Measurements from ENCODE around the gene ZNF714. TPM values are rescaled to one million over a fixed set of nuclear protein-coding genes. Genes with fewer than 3 reads are reported as not detected.

The ZNF714 gene
- total and polyA plus RNA-seq, 9 of the 15 experiments (the other 6 are each of a cell fraction or from before 2014, with no cell fraction given), result 16.2 to 40.8 (median 28.9) TPM

DNA sequence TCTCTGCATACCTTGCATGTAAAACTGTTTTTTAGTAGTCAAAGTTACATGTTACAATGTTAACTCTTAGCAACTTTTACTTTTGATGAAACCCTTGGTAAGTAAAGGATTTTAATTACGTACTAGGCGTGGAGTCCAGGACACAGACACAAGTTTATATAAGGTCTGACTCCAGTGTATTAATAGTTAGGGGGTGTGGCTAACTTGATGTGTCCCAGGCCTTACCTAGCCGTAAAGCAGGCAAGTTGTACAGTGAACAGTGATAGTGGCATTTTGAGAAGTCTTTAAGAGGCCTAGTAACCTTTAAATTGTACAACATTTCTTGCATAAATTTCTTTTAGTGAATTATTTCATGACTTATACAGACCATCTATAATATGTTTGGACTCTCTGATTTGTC is 5.9 kb downstream of the ZNF714 start:
- no peaks in the 10 kb centered on the region for H4K20me1 ChIP-seq (replicated peaks; ENCODE audit: control insufficient read depth, insufficient read depth, low read length)
- CTCF ChIA-PET (ENCODE audit: low intra/inter-chr PET ratio), result no interaction called here
- no TSS peak for BruUV-seq (replicated peaks)
- DNase-seq (ENCODE audit: extremely low read depth in 1 of 4, low spot score in 3 of 4) (no peak), ATAC-seq (no peak), FAIRE-seq (no peak)
- POLR2A ChIA-PET, result no interaction called here
- H3K79me2 ChIP-seq (ENCODE audit: control insufficient read depth, insufficient read depth, low read length), result peaks cover 17% of the 10 kb centered on the region
- peaks cover 4 to 6% of the 10 kb centered on the region in 2 experiments; a peak in 4 of 5 replicates for H3K4me1 ChIP-seq (replicated peaks in 1 of 2; ENCODE audit: control insufficient read depth in 2 of 2, insufficient read depth in 2 of 2, low read length in 2 of 2)
- H3K4me2 ChIP-seq (ENCODE audit: insufficient read depth, low read length), result no peak overlapping the region
- 97% methylated on average over 3 of the region's 3 CpGs for WGBS (ENCODE audit: insufficient coverage, low coverage, missing lambda C conversion rate)
- intact Hi-C loops (cut with micrococcal nuclease) (no loop called here), in situ Hi-C loops (cut with MboI) (no loop called here)
- H2AFZ ChIP-seq (ENCODE audit: low read depth, low read length), result no peak overlapping the region
- no peaks in the 10 kb centered on the region for H3K9me3 ChIP-seq (replicated peaks; ENCODE audit: control insufficient read depth, insufficient read depth, low read depth, low read length)
- H3K36me3 ChIP-seq (ENCODE audit: control insufficient read depth, insufficient read depth, low read length), result peaks cover 53% of the 10 kb centered on the region; the same call in 2 of the 3 replicates
- H3K27me3 ChIP-seq (ENCODE audit: control insufficient read depth in 2 of 2, insufficient read depth in 2 of 2, low read length in 2 of 2), result no peaks in the 10 kb centered on the region
- no peak overlapping the region for H3K27ac ChIP-seq (ENCODE audit: extremely low read depth, low read depth, low read length)
- no peak overlapping the region for H3K4me3 ChIP-seq
- H3K9me1 ChIP-seq (ENCODE audit: control insufficient read depth, insufficient read depth, low read length), result no peaks in the 10 kb centered on the region
- TF ChIP-seq BRD4 (IDR thresholded peaks at IDR 0.05), result no peak
- no peak for TF ChIP-seq HNRNPL (IDR thresholded peaks at IDR 0.05; ENCODE audit: low read depth, low read length)
- TF ChIP-seq NFE2 (IDR thresholded peaks at IDR 0.05; ENCODE audit: low read depth), result no peak
- no peak for TF ChIP-seq NCOA2 (IDR thresholded peaks at IDR 0.05; ENCODE audit: partially characterized antibody in 2 of 2)
- TF ChIP-seq JUN (IDR thresholded peaks at IDR 0.05; ENCODE audit: borderline replicate concordance, low read depth, low read length), result no peak
- TF ChIP-seq JUN (CRISPR knock-in tag; IDR thresholded peaks at IDR 0.05; ENCODE audit: borderline replicate concordance), result no peak
- no peak for TF ChIP-seq ZNF41 (CRISPR knock-in tag; conservative IDR thresholded peaks at IDR 0.05)
- no peak for TF ChIP-seq TRIM24 (IDR thresholded peaks at IDR 0.05)
- no peak for TF ChIP-seq STAT5A (IDR thresholded peaks at IDR 0.05; ENCODE audit: borderline replicate concordance, low read length)
- TF ChIP-seq ARID3A (IDR thresholded peaks at IDR 0.05; ENCODE audit: borderline replicate concordance, low read depth, low read length), result no peak
- TF ChIP-seq GABPA (tag; conservative IDR thresholded peaks at IDR 0.05; ENCODE audit: low read depth), result no peak
- no peak overlapping the region for H3K9ac ChIP-seq (ENCODE audit: insufficient read depth in 1 of 2, low read depth in 2 of 2, low read length in 2 of 2)

All from K562 (cell line).